Activated effector memory CD4-positive, alpha-beta T cell treated with Interleukin-2 at 50 U/mL for 16 hours (primary cell): ENCODE results near the gene FEZF1.

Experiments used
- DNase-seq: peaks from one replicate; pipeline ENCODE4 v3.0.0-alpha.2; 2020

Gene FEZF1

DNA sequence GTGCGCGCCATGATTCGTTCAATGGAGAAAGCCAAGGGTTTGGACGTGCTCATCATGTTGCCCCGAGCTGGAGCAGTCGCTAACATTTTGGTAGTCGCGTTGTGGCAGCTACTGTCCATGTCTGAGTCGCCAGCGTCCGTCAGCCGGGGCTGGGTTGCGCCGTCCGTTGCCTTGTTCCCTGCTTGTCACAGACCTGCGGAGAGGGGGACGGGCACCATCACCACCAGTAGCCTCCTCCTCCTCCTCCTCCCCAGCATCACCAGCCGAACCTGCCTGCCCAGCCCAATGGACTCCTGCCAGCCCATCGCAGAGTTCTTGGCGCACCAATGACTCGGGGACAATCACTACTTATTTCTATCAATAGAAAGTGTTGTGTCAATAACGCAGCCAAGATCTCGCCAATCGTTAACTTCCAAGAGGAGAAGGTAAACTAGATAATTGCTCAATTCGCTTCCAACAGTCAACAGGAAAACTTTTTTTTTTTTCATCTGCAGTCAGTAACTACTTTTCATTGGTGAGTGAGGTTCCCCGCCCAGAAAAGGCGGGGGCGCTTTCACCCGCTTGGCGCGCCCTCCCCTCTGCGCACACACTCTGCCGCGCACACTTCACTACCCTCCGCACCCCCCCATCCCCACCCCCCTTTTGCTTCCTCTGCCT is at the start of gene FEZF1:
Gene FEZF1 (minus strand): TSS at position 432 of the 657 bp plus-strand sequence. CDS start 313 bp downstream, at position 119.
- no peak for DNase-seq

DNA sequence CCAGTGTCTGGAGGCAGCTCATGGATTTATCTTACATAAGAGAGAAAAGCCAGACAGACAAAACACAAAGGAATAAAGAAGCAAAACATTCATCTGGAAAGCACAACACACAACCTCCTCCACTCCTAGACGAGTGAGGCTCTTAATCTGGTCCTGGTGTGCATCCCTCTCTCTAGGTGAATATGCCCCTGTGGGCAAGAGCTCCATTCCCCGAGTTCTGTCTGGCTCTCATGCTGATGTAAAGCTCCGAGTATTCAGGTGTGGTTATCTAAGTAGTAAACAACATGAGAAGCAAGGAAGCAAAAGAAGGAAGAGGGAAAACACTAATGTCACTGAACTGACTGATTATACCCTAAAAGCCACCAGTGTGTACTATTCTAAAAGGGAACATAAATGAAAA is 47.9 kb upstream of the FEZF1 start:
- DNase-seq, result no peak

DNA sequence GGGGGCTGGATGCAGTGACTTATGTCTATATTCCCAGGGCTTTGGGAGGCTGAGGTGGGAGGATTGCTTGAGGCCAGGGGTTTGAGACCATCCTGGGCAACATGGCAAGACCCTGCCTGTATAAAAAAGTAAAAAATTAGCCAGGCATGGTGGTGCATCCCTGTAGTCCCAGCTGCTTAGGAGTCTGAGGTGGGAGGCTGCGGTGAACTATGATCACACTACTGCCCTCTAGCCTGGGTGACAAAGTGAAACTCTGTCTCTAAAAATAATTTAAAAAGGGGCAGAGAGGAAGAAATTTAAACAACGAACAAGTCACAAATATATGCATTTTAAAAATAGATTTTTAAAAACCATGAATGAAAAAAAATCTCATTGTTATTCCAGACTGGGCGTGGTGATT is 46.2 kb upstream of the FEZF1 start:
- DNase-seq, result no peak

DNA sequence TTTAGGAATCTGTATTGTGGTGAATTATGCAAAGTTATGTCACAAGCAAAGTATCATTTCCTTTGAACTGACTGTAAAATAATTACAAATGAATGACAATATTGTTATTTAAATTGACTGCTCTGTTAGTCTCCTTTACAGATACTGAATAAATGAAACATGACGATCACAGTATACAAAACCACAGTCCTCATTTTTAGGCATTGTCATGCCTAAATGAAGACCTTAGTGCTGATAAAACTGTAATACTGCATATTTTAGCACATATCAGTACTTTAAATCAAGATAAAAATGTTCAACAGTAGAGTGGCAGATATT is 39.7 kb upstream of the FEZF1 start:
- no peak for DNase-seq

DNA sequence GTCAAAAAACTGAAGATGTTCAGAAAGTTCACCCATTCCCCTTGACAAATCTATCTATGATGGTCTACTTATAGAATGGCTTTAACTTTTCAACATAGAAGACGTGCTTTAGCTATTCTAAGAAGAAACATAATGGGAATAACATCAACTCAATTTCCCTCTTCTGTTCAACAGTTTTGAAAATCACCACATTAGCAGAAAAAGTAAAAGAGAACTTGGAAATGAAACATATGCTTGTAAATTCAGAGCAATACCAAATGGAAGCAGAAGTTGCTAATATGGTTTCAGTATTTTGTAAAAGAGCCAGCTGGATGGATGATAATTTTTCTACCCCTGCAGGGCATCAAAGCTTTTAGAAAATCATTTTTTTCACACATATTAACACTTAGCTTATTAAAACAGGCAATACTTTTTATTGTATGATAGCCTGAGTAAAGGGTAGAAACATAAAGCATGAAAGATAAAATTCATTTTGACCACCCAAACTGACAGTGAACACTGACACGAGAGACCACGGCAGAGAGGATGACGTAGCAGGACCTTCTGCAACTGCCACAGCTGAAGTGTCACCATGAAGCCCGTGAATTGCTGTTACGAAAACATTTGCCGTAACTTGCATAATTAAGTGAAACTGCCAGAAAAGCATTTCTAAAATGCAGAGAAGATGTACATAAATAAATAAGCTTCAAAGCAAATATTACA is 39.2 kb upstream of the FEZF1 start:
- no peak for DNase-seq

DNA sequence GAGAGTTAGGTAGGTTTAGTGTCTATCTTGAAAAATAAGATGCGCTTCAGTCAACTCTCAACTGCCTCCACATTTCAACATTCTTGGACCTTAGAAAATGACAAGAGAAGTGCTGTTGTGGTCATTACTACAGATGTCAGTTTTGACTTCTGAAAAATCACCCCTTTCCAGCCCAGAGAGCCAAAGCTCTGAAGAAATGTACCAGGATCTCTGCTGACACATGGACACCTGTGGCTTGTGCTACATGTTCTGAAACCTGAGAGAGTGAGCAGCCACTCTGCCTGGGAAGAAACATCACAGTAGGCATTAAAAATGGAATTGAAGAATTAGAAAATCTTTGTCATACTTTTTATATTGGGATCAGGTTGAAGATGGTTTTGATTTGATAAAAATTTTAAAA is 35.9 kb upstream of the FEZF1 start:
- DNase-seq, result no peak

DNA sequence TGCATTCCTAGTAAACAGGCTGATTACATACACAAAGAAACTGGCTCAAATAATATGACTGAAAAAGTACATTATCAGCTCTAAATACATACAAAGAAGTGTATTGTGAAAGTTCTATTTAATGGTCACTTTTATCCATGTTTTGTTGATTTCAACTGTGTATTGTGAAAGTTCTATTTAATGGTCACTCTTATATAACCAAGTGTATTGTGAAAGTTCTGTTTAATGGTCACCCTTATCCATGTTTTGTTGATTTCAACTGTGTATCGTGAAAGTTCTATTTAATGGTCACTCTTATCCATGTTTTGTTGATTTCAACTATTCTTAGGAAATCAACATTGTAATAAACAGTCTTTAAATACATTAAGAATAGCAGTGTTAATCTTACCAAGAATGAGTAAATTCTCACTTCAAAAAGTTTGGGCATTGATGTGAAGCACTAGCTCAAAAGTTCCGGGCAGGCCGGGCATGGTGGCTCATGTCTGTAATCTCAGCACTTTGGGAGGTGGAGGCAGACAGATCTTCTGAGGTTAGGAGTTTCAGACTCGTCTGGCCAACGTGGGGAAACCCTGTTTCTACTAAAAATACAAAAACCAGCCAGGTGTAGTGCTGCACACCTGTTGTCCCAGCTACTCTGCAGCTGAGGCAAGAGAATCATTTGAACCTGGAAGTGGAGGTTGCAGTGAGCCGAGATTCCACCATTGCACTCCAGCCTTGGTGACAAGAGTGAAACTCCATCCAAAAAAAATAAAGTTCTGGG is 34.8 kb upstream of the FEZF1 start:
- DNase-seq, result no peak

DNA sequence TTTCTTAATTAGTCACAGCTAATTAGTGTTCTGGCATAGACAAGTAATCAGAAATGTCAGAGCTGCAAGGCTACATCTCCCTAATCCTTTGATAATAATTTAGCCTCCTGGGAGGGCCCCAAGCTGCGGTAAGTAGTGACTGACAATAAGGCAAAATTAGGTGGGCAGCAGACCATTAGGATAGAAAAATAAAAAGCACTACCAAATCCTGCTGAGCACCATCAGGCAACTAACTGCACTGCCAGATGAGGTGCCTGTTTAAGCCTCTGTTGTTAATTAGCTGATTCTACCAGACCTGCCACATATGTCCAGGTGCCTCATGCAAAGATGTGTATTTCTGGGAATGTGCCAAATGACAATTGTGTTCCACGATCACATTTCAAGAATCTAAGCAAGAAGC is 32.5 kb upstream of the FEZF1 start:
- no peak for DNase-seq

DNA sequence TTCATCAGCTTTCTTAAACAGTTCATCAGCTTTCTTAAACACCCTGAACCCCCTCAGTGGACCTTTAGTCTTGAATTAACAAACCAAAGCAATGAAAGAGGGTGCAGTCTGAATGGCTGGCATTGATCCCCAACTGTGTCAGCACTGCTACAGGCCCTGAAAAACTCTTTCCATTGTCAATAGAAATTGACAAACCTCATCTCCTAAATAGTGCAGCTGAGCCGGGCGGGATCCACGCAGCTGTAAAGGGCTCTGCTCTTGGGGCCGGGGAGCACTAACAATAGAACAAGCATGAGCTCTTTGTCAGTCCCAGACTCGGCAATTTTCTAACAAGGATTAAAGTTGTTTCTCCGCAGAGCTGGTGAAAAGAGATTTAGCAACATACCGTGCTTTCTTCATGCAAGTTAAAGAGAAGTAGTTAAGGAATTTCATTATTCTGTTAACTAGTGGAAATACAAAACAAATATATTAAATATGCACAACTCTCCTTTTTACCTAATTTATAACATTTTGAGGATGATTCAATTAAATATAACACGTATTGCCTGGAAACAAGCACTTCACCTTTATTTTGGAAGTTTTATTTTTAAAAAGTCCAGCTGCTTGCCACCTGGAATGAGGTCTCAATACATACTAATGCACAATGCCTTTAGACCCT is 24.7 kb upstream of the FEZF1 start:
- no peak for DNase-seq

DNA sequence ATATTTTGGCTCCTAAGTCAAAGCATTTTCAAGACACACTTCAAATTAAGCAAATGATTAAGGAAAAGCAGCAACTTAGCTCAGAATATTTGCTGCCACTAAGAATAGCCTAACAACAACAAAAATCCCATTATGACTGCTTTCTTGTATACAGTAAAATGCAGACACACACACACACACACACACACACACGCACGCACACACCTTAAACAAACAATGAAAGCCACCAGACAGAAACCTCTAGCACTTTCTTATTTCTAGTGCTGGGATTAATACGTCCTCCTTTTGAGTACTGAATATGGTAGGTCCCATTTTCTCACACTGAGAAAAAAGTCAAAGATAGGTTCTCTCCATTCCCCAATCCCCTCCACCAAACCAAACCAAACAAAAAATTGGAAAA is 23.4 kb upstream of the FEZF1 start:
- DNase-seq, result no peak

DNA sequence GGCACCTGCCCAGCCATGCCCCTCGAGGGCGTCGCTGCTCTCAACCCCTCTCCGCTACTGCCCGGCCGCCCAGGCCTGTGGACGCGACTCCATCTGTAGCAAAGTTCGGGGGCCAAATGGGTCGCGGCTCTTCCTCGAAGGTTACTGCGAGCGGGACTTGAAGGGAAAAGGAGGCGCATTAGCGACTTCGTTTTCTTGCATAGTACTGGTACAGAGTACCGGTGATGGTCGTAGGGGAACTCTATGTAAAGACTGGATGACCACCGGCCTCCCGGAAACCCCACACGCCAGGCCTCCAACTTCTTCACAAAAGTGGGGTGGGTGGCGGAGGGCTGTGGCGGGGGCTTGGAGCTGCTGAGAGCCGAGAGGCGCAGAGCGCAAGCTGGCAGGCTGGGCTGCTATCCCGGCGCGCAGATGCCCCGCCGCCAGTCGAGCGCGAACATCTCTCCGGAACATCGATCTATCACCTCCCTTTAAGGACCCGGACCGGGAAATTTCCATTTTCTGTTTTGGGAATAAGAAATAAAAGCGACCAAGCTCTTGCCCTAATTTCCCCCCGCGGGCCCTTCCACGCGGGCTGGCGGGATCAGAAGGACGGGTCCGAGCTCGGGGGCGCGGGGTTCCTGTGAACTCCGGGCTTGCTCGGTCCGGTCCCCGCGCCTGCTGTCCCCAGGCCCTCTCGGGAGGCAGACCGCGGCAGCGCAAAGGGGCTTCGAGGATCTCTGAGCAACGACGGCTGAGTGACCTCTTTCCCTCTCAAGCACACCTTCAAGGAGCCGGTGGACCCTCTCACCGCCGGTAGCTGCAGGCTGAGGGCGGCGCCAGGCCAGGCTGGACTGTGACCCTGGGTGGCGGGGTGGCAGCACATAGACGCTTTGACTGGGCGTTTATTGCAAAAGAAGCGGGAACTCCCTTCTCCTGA is 12.2 kb upstream of the FEZF1 start:
- DNase-seq, result no peak

DNA sequence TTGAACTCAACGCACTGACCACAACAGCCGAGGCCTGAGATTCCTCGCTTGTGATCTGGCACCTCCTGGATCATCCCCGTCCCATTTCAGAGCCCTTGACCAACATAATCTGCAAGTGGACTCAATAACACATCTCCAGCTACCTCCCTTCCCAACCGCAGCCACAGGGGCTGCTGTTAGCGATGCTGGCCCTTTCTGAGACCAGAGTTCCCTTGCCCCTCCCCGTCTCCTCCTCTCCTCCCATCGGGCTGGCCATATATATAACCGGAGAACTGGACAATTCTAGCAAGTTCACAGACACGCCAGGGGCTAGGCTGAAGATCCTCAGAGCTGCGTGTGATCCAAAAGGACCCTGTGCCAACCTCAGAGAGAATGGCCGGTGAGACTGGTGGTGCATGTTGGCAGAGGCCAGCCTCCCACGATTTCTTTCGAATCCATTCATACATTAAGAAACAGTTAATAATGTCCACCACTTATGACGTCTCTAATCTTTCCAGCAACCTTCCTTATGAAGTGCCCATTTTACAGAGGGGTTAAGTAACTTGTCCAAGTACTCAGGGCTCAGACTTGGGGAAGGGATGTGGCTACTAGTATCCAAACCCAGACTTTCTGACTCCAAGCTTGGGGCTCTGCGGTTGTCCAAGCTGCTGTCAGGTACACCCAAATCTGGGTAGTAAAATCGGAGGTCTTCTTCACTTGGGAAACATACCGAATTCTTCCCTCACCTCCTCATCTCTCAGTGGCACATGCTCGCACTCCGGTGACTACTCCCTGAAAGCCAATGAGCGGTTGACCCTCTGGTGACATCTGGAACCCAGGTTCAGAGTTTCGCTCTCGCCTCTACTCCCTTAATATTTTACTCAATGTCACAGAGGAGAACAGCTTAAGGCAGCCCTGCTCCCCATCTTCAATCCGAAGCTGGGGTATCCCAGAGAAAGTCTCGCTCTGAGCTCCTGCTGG is 11.2 kb upstream of the FEZF1 start:
- DNase-seq, result no peak

DNA sequence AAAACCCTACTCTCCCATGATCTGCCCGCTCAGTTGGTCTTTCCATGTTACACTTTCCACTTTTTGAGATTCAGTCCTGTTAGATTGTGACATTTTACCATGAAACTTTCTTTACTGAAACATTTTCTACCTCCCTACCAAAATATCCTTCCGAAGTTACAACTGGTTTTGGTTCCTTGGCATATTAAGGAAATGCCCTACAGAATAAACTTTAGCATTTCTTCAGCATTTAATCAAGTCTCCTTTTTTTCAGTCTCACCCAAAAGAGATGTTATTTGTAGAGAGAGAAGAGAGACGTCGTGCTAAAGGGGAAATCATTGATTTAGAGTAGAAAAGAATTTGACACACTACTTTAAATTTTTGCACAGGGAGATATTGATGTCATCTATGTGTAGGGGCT is 9.7 kb upstream of the FEZF1 start:
- DNase-seq, result no peak

DNA sequence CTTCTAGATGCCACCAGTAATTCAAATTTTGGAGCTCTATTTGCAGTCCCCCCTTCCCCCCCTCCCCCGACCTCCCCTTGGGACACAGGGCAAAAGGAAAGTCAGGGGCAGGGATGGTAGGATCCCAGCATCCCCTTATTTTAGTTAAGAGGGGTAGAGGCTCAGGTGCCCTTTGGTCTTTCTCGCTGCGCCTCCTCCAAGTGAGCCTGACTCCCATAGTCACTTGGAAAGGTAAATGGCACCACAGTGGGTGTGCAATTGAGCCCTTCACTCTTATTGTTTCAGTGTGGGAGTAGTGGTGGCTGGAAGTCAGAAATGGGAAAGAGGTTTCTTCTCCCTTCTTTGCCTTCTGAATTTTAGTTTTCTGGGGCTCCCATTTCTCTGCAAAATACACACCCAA is 8.2 kb upstream of the FEZF1 start:
- DNase-seq, result no peak

DNA sequence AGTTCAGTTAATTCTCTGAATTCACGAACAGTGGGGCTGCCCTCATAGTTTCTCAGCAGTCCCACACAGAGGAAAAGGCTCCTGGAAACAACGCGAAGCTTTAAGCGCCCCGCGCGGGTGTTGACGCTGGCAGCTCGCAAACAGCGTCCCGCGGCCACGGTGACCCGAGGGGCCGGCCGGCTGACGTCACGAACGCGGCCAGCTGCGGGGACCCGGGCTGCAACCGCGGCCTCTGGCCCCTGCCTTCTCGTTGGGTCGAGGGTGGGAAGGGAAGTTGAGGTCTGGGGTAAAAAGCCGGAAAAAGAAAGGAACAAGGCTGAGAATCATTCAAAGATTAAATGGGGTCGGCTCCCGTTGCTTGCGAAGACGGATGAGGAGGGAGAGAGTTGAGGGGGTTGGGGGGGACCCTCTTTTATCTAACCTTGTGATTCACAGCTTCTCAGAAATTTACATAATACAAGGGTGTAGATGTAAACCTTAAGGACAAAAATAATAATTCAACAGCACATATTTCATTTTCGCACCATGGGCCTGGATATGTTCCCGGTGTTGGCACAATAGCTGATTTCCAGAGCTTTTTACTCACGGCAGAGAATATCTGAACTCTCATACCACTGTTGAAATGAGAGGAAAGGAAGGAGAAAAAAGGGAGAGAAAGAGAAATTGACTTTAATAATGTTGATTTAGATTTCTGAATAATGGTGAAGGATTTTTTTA is 7.3 kb upstream of the FEZF1 start:
- DNase-seq, result no peak

DNA sequence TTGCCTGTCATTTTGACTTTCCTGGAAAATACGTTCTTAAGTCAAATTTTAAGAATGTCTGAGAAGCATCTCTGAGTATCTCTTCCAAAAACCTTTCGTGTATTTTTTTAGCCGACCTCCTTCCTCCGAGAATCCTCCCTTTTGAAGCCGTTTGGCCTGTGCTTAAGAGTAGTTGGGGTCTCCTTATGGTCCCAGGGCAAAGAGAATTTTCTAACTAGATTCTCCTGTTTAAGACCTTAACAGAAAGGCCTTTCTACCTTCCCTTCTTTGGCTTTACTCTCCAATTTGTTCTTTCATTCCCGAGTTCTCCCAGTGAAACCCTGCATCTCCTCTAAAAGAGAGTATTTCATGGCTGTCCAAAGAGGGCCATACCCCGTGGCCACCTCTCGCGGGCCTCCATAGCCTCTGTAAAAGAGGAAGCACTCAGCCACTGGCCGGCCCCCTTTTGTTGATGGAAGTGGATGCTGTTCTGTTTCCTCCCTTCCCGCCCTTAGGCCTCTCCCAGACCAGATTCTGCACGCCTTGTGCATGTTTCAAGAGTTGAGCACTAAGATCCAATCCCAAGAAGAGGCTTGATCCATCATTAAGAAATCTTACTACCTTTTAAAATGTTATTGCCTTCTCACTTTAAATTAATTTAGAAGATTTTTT is 6.6 kb upstream of the FEZF1 start:
- no peak for DNase-seq

DNA sequence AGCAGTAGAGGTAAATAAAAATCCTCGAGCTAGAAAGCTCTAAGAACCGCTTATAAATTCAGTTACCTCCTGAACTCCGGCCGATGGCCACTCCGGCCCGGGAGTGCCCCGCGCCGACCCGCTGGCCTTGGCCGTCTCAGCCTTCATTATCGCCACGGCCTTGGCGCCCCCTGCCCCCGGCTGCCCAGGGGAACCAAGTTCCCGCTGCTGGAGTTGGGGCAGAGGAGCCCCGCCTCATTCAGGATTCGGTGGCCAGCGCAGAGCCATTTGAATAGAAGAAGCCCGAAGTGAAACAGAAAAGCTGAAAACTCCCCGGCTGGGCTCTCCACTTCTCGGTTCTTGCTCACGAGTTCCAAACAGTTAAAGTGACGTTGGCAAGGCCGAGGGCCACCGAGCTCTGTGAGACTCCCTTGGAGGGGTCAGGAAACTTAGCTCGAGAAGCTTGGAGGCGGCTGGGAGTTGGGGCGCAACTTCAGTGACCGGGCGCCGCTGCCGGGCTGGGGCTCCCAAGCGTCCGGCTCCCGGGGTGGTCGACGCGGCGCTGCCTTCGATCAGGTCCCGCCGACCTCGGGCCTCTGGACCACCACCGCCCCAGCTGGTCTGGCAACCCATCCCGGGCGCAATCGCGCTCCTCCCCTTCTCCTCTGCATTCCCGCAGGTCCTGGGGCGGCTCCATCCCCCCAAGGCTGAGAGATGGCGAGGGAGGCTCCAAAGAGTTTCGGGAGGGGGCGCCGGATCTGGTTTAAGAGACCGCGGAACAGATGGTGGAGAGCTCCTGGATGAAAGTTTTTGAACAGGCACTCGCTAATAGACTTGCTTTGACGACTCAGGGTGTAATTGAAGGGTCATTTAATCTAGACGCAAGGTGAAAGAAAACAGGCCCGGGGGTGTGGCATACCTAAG is 5.8 kb upstream of the FEZF1 start:
- DNase-seq, result no peak

DNA sequence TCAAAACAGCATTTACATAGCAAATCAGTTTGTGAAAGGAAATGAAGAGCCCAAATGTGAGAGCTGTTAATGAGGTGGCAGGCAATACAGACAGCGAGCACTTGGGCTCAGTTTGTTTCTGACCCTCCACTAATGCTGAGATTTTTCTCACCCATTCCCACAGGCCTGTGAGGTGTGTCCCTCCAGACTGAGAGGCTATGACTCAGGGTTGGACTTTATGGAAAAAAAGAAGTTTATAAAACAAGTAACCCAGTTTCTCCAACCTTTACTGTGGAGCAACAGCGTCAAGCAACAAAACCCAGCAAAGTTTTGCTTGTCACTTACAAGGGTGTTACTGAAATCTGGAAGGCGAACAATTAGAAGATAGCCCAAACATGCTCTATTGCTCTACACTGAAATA is 4.9 kb upstream of the FEZF1 start:
- no peak for DNase-seq

DNA sequence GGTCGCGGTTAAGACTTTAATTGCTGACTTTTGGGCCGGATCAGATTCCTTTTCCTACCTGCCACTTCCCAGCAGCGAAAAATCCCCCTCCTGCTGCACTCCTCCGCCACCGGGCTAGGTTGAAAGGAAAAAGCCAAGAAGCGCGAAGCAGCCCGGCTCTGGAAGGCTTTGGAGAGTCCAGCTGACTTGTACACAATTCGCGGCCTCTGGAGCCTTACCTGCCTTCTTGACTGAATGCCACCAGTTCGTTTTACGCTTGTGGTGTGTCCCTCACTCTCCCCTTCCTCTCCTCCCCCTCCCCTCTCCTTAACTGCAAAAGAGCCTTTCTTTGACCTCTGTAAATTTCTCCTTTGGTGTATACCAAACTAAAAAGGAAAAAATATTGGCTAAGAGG is 2.7 kb upstream of the FEZF1 start:
- DNase-seq, result no peak
